GM12878 (cell line): ENCODE data around the gene TMIGD3. TPM values are rescaled to one million over a fixed set of nuclear protein-coding genes. Genes with fewer than 3 reads are reported as not detected.

ENCODE experiments used
- ATAC-seq: fragments of 200-7000 bp; cut with Tn5 transposase; 3 replicates; pipeline ENCODE4 v1.9.1; 2020; ENCODE audit warnings: mild to moderate bottlenecking, moderate library complexity
- BruUV-seq: library from RNA; stranded (reverse); fragments of 400-500 nt; replicated peaks from 2 replicates; lab custom pipeline; 2021; lab: Mats Ljungman, UMichigan
- CTCF ChIA-PET: fragments of 300-600 bp; sonication (Branson Sonifier 250); formaldehyde crosslinking; extraction: SDS; loops from one replicate; lab custom pipeline; 2021; ENCODE audit warnings: inconsistent platforms; lab: Yijun Ruan, JAX
- POLR2A ChIA-PET: fragments of 350-600 bp; formaldehyde crosslinking; extraction: SDS; loops from one replicate; lab custom pipeline; 2021; ENCODE audit warnings: inconsistent platforms; lab: Charles Lee
- RAD21 ChIA-PET: fragments of 300-600 bp; sonication (Branson Sonifier 250); formaldehyde crosslinking; loops from one replicate; lab custom pipeline; 2023; ENCODE audit warnings: antibody characterized with exemption; ENCODE audit not compliant: unreplicated experiment; lab: Charles Lee
- SMC1A ChIA-PET: fragments of 300-600 bp; sonication (Branson Sonifier 250); formaldehyde crosslinking; loops from one replicate; lab custom pipeline; 2023; ENCODE audit not compliant: unreplicated experiment, uncharacterized antibody; lab: Charles Lee
- DNase-seq: peaks from one replicate; pipeline ENCODE4 v3.0.0-alpha.2; 2011; ENCODE audit warnings: low read depth, low spot score
- FAIRE-seq: peaks from 3 replicates; lab custom pipeline; 2011; peaks lifted over from hg19 to GRCh38; lab: Jason Lieb, UNC
- H2AFZ ChIP-seq: 2 replicates; pipeline ENCODE4 v1.6.0; 2011; ENCODE audit warnings: low read depth, low read length, control low read depth; ENCODE audit not compliant: control insufficient read depth
- H3K27ac ChIP-seq: 2 replicates; pipeline ENCODE4 v1.5.1; 2011; ENCODE audit warnings: control low read depth; ENCODE audit not compliant: control insufficient read depth, insufficient read depth
- H3K27me3 ChIP-seq, 2 experiments: replicated peaks in 1 of 2; 2 replicates each; pipeline versions ENCODE4 v1.6.0 to v1.6.1; 2011; ENCODE audit warnings: low read length in 1 of 2; ENCODE audit not compliant: control insufficient read depth in 2 of 2, insufficient read depth in 2 of 2
- H3K36me3 ChIP-seq, 2 experiments: 2 replicates each; pipeline ENCODE4 v1.5.1; 2011; ENCODE audit warnings: low read length in 1 of 2; ENCODE audit not compliant: control insufficient read depth in 2 of 2, insufficient read depth in 2 of 2
- H3K4me1 ChIP-seq: 2 replicates; pipeline ENCODE4 v1.6.1; 2011; ENCODE audit warnings: mild to moderate bottlenecking, low read length, moderate library complexity, mixed read lengths; ENCODE audit not compliant: control insufficient read depth, insufficient read depth
- H3K4me2 ChIP-seq: 2 replicates; pipeline ENCODE4 v1.6.0; 2011; ENCODE audit warnings: control low read depth; ENCODE audit not compliant: control insufficient read depth, insufficient read depth
- H3K4me3 ChIP-seq: fragments of 200-600 bp; sonication (generic); 2 replicates; pipeline ENCODE4 v1.5.1; 2016
- H3K79me2 ChIP-seq: 2 replicates; pipeline ENCODE4 v1.6.0; 2011; ENCODE audit warnings: low read length; ENCODE audit not compliant: control insufficient read depth, insufficient read depth
- H3K9ac ChIP-seq: 2 replicates; pipeline ENCODE4 v1.8.0; 2011; ENCODE audit warnings: low read length, control low read depth, mixed read lengths; ENCODE audit not compliant: control insufficient read depth, insufficient read depth
- H3K9me3 ChIP-seq: replicated peaks from 3 replicates; pipeline ENCODE4 v1.5.1; 2011; ENCODE audit warnings: mild to moderate bottlenecking, low read length; ENCODE audit not compliant: control insufficient read depth, insufficient read depth
- H4K20me1 ChIP-seq: 2 replicates; pipeline ENCODE4 v1.6.0; 2011; ENCODE audit not compliant: control insufficient read depth, insufficient read depth
- CBX5 ChIP-seq: sonication (generic); IDR thresholded peaks from 2 replicates; pipeline ENCODE4 v1.6.1; 2016; ENCODE audit warnings: low read depth, moderate library complexity, mild to moderate bottlenecking, inconsistent platforms
- HSF1 ChIP-seq: fragments of 150-350 bp; IDR thresholded peaks from 2 replicates; pipeline ENCODE4 v1.6.1; 2014; ENCODE audit warnings: mild to moderate bottlenecking, low read depth, low read length
- IKZF1 ChIP-seq: fragments of 450-650 bp; conservative IDR thresholded peaks from 2 replicates; pipeline ENCODE4 v1.6.1; 2017; ENCODE audit warnings: antibody characterized with exemption, mild to moderate bottlenecking
- NR2C2 ChIP-seq: IDR thresholded peaks from 2 replicates; pipeline ENCODE4 v1.6.1; 2011; ENCODE audit warnings: borderline replicate concordance, low read depth; ENCODE audit not compliant: control insufficient read depth, insufficient read length
- RELB ChIP-seq: fragments of 450-650 bp; IDR thresholded peaks from 2 replicates; pipeline ENCODE4 v1.6.1; 2017; ENCODE audit warnings: low read depth, mild to moderate bottlenecking, moderate library complexity
- SMC3 ChIP-seq: IDR thresholded peaks from 2 replicates; pipeline ENCODE4 v1.6.1; 2011; ENCODE audit warnings: low read length, improper control_type of control experiment, borderline replicate concordance
- STAT1 ChIP-seq: fragments of 450-650 bp; conservative IDR thresholded peaks from 2 replicates; pipeline ENCODE4 v1.6.1; 2014; ENCODE audit warnings: antibody characterized with exemption, mild to moderate bottlenecking
- ZNF207 ChIP-seq: fragments of 450-650 bp; IDR thresholded peaks from 2 replicates; pipeline ENCODE4 v1.6.1; 2014; ENCODE audit warnings: antibody characterized with exemption, mild to moderate bottlenecking, borderline replicate concordance
- WGBS: methylation state at CpG from one replicate; pipeline ENCODE4 v1.1.6; 2016; ENCODE audit warnings: low lambda C conversion rate; ENCODE audit not compliant: insufficient replicate concordance, insufficient coverage; ENCODE audit errors: missing lambda C conversion rate; 5-methylcytosine and 5-hydroxymethylcytosine counted together
- in situ Hi-C: fragments of 300-500 bp; cut with MboI; formaldehyde crosslinking; loops from 9 replicates; pipeline ENCODE4 v1.14.3; 2018; ENCODE audit warnings: mixed read lengths
- intact Hi-C: fragments of 100-400 bp; cut with micrococcal nuclease; formaldehyde crosslinking; loops from one replicate; pipeline ENCODE4 v1.14.2; 2022; ENCODE audit not compliant: unreplicated experiment
- polyA plus RNA-seq, 11 experiments: library from polyadenylated mRNA; depleted of rRNA in 4 of 11; unstranded in 6 of 11; stranded (reverse) in 5 of 11; fragments of >200 nt; fragmentation: Nextera tagmentation in 4 of 11; fragmentation: Illumina TruSeq in 1 of 11; extraction: Ambion mirVana in 4 of 11; extraction: Trizol in 1 of 11; gene quantifications; 1 replicate in 1 of 11; 2 replicates in 10 of 11; pipeline versions ENCODE4 v1.2.1 to v1.2.3, GENCODE V29; 2011 to 2016; ENCODE audit warnings: inconsistent platforms in 2 of 11, missing spikeins in 2 of 11, low read depth in 1 of 11
- total RNA-seq, 4 experiments: library from RNA; depleted of rRNA in 3 of 4; stranded (reverse); fragments of >200 nt in 3 of 4; fragmentation: Illumina TruSeq in 1 of 4; extraction: Trizol in 1 of 4; gene quantifications; 2 replicates each; pipeline versions ENCODE4 v1.2.1 to v1.2.3, GENCODE V29; 2013 to 2021

Gene TMIGD3
- total and polyA plus RNA-seq, 10 of the 15 experiments (the other 5 are each of a cell fraction or from before 2014, with no cell fraction given), result 0.17 TPM; not detected in 9

DNA sequence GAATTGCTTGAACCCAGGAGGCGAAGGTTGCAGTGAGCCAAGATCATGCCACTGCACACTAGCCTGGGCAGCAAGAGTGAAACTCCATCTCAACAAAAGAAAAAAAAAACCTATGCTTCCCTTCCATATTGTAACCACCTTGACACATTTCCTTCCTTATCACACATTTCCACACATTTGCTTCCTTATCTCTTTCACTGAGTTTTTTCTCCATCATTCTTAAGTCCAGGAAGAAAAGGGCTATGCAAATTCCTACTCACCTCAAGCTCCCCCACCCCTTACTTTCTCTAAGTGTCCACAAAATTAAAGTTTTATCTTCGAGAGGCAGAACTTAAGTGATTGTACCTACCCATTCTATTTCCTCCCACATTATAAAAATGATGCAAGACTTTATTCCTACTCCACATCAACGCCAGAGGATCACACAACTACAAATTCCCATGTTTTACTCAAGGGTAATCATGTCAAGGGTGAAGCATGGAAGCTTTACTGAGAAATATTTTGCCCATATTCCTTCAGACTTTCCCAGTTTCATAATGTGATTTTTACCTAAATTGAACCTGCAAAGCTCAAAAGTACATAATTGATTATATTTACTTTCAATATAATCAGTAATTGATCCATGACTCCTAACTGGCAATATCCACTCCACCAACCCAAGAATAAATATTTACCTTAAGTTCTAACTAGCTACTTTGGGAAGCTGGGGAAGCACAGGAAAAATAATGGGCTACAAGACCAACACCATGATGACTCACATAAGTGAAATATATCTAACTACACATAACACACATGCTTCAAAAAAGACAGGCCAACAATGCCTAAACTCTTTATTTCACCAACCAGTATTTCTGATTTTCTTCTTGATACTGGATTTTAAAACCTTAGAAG, 63.7 kb downstream of the TMIGD3 start:
- no peak overlapping the region for H3K27ac ChIP-seq
- H3K4me3 ChIP-seq, result no peak overlapping the region
- H3K9me3 ChIP-seq, result no peaks in the 10 kb centered on the region
- ChIA-PET POLR2A (interaction anchor here (1.5 kb wide), 1 partner anchor 13 kb away, joined by 3 read pairs; no protein-coding TSS in a partner anchor), SMC1A (interaction anchor here (0.9 to 1.6 kb wide), 6 partner anchors 9 to 330 kb away, joined by 3 to 4 read pairs (median 3); partner anchors contain the start of genes INKA2 and WDR77), CTCF (interaction anchor here (0.6 to 4.0 kb wide), 7 partner anchors 8 to 329 kb away, joined by 3 to 32 read pairs (median 4); partner anchors contain the start of gene WDR77), RAD21 (interaction anchor here (0.6 to 1.7 kb wide), 3 partner anchors 68 to 1491 kb away, joined by 3 to 5 read pairs (median 3); no protein-coding TSS in a partner anchor)
- intact Hi-C loops (no loop called here), in situ Hi-C loops (no loop called here)
- no peak for FAIRE-seq
- WGBS, result 56% methylated on average over 3 of the region's 3 CpGs
- H3K27me3 ChIP-seq, result no peaks in the 10 kb centered on the region
- H3K36me3 ChIP-seq, result peaks cover 19 to 38% of the 10 kb centered on the region in 2 experiments
- H4K20me1 ChIP-seq, result no peaks in the 10 kb centered on the region; the same call in 1 of the 2 replicates
- ATAC-seq, result no peak
- H3K79me2 ChIP-seq, result peaks cover under 1% of the 10 kb centered on the region
- H3K9ac ChIP-seq, result no peak overlapping the region
- H3K4me1 ChIP-seq, result peaks cover 7% of the 10 kb centered on the region
- no peak overlapping the region for H2AFZ ChIP-seq
- H3K4me2 ChIP-seq, result no peak overlapping the region
- no peak for TF ChIP-seq STAT1
- TF ChIP-seq SMC3, result no peak
- TF ChIP-seq CBX5, result no peak
- TF ChIP-seq HSF1, result no peak
- no peak for TF ChIP-seq NR2C2
- no peak for TF ChIP-seq ZNF207
- TF ChIP-seq RELB, result no peak
- no peak for TF ChIP-seq IKZF1
- BruUV-seq, result no TSS peak
- DNase-seq, result no peak
